ENCODE results near the gene IGF2BP3. TPM values are rescaled to one million over a fixed set of nuclear protein-coding genes. Genes with fewer than 3 reads are reported as not detected.
A peak's percentile ranks its signal among the peaks of the same experiment; 100 is the strongest.
"Not testable (repeated sequence)": the region's sequence is repeated elsewhere in the genome, so short reads cannot be mapped to it uniquely, and the experiment has no call there.

The IGF2BP3 gene
- total RNA-seq (2014; rRNA removed; shearing (Covaris generic); ENCODE audit: low replicate concordance), result 51.8 and 80.7 TPM in 2 replicates

DNA sequence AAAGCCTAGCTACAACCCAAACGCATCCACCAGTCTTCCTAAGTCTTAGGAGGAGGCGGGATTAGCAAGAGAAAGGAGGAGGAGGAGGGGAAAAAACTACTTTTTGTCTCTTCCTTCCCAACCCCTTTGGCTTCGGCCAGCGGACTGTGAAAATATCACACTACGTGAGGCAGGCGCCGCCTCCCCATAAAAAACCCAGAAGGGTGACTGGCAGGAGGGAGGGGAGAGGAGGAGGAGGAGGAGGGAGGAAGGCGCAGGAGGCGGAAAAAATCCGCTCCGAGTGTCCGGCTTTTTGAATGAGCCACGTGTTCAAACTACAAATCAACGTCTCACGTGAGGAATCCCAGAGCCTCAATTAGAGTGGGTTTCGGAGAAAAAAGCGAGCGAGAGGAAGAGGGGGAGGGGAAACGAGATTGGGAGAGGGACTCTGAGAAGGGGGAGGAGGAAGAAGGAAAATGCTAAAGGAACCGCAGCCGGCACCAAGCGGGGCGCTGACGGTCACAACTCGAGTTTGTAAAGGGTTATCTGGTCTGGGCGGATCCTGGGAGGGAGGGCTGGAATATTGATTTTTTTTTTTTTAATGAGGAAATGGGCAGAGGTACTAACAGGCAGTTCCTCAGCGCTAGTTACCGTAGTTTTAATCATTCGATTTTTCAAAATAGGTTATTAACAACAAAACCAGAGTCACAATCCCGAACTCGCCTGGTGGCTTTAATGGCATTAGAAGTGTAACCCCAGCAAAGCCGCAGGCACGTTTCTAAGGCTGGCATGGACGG, at the start of gene IGF2BP3:
Gene IGF2BP3, minus strand, starts transcription at position 162 of the 776 bp plus-strand sequence. CDS start 381 bp downstream, outside the sequence.
- no peaks in the 10 kb centered on the region for H3K9me3 ChIP-seq
- peaks cover 28% of the 10 kb centered on the region for H3K36me3 ChIP-seq
- DNase-seq, result peak; percentile 98
- H3K4me3 ChIP-seq, result peak within 1 kb of the TSS; percentile 65
- H3K27me3 ChIP-seq, result no peaks in the 10 kb centered on the region

DNA sequence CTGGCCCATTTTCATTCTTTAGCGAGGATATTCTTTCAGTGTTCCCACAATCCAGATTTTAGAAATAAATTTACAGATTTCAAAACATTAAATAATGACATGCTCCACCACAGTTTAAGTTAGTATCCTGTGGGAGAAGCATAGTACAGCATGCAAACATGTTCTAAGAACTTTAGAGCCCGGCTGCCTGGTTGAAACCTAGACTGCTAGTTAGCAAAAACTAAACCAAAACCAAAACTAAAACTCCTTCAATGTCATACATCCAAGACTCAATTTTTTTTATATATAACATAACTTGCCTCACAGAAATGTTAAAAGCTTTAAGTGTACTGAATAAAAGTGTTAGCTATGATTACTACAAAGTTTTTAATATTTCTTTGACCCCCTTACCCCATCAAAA, 44.5 kb upstream of the IGF2BP3 start:
- Histone ChIP-seq H3K27me3 (no peaks in the 10 kb centered on the region), H3K9me3 (no peaks in the 10 kb centered on the region), H3K4me3 (no peak overlapping the region), H3K36me3 (peaks cover 85% of the 10 kb centered on the region)
- DNase-seq, result no peak

DNA sequence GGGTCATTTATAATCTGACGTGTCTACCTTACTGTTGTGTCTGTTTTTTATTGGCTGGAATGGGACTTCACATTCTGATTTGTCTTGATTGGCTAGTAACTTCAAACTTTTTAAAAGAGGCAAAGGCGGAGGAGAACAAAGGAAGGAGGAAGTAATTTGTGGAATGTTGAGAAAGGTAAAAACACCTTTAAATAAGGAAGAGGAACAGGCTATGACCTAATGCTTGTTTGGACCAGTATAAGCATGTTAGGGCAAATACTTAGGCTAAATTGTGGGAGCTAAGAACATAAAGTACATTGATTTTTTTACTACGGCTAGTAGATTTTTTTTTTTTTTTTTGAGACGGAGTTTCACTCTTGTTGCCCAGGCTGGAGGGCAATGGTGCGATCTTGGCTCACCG, 43.5 kb upstream of the IGF2BP3 start:
- not testable (repeated sequence) for H3K4me3 ChIP-seq, DNase-seq, H3K9me3 ChIP-seq, H3K27me3 ChIP-seq
- peaks cover 85% of the 10 kb centered on the region for H3K36me3 ChIP-seq

DNA sequence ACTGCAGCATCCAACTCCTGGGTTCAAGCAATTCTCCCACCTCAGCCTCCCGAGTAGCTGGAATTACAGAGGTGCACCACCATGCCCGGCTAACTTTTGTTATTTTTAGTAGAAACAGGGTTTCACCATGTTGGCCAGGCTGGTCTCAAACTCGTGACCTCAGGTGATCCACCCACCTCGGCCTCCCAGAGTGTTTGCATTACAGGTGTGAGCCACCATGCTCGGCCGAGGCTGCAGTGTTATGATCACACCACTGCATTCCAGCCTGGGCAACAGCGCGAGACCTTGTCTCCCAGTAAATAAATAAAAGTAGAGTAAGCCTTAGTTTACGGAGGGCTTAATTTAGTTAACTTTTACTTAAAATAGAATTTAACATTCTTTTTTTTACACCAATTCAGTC, 23.7 kb upstream of the IGF2BP3 start:
- DNase-seq, result no peak
- H3K27me3 ChIP-seq, result no peaks in the 10 kb centered on the region
- H3K9me3 ChIP-seq, result no peaks in the 10 kb centered on the region

DNA sequence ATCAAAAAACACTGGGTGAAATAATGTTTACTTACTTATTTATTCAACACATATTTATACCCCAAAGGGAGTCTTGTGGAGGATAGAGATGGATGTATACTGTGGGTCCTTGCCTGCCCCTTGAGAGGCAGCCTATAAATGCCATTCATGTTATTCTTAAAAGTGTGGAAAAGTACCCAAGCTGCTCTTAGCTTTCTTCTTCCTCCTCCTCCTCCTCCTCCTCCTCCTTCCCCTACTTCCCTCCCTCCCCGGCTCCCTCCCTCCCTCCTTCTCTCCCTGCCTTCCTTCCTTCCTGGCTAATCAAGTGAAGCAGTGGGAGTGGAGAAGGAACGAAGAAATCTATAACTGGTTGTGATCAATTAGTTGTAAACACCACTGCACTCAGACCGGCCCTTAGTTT, 21.2 kb upstream of the IGF2BP3 start:
- Histone ChIP-seq H3K27me3 (no peaks in the 10 kb centered on the region), H3K4me3 (peak overlapping the region; percentile 46), H3K9me3 (no peaks in the 10 kb centered on the region), H3K36me3 (no peaks in the 10 kb centered on the region)
- peak; percentile 5 for DNase-seq

More for the DNA sequence above, 23.7 kb upstream of the IGF2BP3 start:
- H3K4me3 ChIP-seq, result no peak overlapping the region
- no peaks in the 10 kb centered on the region for H3K36me3 ChIP-seq

DNA sequence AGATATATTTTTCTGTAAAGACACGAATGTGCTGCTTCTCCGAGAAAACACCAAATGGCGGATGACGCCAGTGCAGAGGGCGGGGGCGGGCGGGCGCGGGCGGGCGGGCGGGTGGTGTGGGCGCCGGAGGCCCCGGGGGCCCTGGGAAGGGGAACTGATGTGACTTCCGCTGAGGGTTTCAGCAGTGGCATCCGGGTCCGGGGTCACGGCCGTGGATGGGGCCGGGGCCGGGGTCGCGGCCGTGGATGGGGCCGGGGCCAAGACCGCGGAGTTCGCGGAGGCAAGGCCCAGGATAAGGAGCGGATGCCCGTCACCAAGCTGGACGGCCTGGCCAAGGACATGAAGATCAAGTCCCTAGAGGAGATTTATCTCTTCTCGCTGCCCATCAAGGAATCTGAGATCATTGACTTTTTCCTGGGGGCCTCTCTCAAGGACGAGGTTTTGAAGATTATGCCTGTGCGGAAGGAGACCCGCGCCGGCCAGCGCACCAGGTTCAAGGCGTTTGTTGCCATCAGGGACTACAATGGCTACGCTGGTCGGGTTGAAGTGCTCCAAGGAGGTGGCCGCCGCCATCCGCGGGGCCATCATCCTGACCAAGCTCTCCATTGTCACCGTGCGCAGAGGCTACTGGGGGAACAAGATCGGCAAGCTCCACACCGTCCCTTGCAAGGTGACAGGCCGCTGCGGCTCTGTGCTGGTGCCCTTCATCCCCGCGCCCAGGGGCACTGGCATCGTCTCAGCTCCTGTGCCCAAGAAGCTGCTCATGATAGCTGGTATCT, 20.3 kb upstream of the IGF2BP3 start:
- H3K27me3 ChIP-seq, result no peaks in the 10 kb centered on the region
- H3K4me3 ChIP-seq, result peak overlapping the region; percentile 46
- H3K9me3 ChIP-seq, result no peaks in the 10 kb centered on the region
- DNase-seq, result peak; percentile 30
- no peaks in the 10 kb centered on the region for H3K36me3 ChIP-seq

DNA sequence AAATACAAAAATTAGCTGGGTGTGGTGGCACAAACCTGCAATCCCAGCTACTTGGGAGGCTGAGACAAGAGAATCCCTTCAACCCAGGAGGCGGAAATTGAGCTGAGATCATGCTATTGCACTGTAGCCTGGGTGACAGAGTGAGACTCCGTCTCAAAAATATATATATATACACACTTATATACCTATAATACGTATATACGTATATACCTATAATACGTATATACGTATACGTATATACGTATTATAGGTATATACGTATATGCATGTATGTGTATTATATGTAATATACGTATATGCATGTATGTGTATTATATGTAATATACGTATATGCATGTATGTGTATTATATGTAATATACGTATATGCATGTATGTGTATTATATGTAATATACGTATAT, 18.4 kb upstream of the IGF2BP3 start:
- not testable (repeated sequence) for H3K4me3 ChIP-seq, H3K9me3 ChIP-seq, DNase-seq, H3K36me3 ChIP-seq, H3K27me3 ChIP-seq

DNA sequence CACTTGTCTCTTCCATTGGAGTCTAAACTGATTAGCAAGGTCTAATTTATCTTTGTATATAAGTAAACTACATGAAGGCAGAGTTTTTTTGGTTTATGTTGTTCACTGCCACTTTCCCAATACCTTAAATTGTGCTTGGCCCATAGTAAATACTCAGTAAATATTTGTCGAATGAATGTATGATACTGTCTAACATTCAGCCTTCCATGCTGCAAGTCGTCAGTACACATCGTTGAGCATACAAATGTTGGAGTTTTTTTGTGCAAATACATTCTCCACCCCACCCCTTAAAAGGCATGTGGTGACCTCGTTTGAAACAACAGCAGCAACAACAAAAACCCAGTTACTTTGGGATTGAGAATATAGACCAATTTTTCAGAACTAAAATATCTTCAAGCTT, 17.4 kb upstream of the IGF2BP3 start:
- no peaks in the 10 kb centered on the region for H3K36me3 ChIP-seq

DNA sequence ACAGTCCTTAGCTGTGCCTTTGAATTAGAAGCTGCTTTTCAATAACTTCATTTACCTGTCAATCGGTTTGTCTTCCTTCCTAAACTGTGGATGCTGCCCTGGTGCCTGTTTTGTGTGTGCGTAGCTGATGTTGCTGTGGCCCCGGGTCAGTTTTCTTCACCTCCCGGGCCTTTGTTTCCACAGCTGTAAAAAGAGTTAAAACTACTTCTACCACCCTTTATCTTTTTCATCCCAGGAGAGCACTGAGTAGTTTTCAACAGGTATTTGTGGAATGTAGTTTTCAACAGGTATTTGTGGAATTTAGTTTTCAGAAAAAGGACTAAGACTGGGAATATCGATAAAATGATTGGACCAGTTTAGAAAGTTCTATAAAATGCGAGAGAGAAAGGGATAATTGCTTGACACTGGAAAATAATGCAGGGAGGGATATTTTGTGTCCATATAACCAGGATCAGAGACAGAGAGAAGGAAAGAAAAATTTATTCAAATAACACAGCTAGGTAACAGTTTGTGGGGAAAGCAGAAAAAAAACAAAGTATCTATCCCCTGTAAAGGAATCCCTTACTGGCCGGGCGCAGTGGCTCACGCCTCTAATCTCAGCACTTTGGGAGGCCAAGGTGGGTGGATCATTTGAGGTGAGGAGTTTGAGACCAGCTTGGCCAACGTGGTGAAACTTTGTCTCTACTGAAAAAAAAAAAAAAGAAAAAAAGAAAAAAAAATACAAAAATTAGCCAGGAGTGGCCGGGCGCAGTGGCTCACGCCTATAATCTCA, 15.9 kb upstream of the IGF2BP3 start:
- Histone ChIP-seq H3K4me3 (no peak overlapping the region), H3K9me3 (no peaks in the 10 kb centered on the region), H3K36me3 (no peaks in the 10 kb centered on the region), H3K27me3 (no peaks in the 10 kb centered on the region)
- DNase-seq, result no peak

More for the DNA sequence above, 17.4 kb upstream of the IGF2BP3 start:
- Histone ChIP-seq H3K4me3 (no peak overlapping the region), H3K27me3 (no peaks in the 10 kb centered on the region), H3K9me3 (no peaks in the 10 kb centered on the region)
- no peak for DNase-seq

DNA sequence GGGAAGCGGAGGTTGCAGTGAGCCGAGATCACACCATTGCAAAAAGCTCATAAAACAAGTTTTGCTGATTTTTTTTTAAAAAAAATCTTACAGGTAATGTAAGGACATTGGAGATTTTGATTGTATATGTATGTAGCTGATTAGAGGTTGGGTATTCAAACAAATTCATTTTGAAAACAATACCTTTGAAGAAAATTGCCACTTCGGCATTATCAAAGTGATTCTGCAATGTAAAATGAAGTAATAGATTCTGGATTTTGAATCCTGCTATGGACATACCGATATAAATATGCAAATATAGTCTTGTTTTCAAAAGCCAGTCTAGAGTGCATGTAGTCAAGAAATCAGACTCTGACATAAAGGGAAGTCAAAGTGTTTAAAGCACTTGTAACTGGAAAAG, 12.4 kb upstream of the IGF2BP3 start:
- no peaks in the 10 kb centered on the region for H3K9me3 ChIP-seq
- no peaks in the 10 kb centered on the region for H3K27me3 ChIP-seq
- no peak for DNase-seq
- no peaks in the 10 kb centered on the region for H3K36me3 ChIP-seq
- H3K4me3 ChIP-seq, result no peak overlapping the region

DNA sequence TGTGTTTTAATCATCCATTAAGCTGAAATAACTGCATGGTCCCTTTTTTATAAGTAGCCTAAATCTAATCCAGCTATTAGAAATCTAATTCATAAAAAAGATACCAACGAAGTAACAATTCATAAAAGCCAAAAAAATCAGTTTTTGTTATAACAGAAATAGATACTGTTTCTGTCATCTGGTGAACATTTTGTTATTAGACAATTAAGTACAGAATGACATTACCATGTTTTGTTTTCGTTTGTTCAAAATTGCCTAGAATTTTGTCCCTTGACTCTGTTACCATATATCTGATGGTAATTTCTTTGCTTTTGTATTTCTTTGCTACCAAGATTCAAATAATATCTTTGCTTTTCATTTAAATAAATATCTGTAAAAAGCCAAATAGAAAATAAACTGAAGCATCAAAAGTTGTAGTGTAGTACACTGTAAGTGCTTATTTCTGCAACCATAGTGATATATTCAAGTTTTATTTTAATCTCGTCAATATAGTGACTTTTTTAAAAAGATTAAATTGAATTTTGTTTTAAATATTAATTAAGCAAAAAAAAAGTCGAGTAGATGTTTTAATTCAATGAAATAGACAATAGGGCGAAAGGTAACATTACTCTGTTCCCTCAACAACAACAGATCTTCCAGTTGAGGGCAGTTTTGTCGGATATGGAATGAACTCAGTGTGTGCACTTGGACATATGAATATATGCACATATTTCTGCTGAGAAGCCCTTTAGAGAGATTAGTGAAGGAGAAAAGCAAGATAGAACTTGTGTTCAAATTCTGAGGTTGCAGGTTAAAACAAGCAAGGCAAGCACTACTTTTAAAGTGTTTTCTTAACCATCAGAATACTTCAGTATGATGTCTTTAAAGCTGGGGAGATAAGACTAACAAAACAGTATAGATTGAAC, 7.9 kb upstream of the IGF2BP3 start:
- no peaks in the 10 kb centered on the region for H3K36me3 ChIP-seq
- no peaks in the 10 kb centered on the region for H3K9me3 ChIP-seq
- no peaks in the 10 kb centered on the region for H3K27me3 ChIP-seq
- H3K4me3 ChIP-seq, result no peak overlapping the region
- DNase-seq, result no peak

DNA sequence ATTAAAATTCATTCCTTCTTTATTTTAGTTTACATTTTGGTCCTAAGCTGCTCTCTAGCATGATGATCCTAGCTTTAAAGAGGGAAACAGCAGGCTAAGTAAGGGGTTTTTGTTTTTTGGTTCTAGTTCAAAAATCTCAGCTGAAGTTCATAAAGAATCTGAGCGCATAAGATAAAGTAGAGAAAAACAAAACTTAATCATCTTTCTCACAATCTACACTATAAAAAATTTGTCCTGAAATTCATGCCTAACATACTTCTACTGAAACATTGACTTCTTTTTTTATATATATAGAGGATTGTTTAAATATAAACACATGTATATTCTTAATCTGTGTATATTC, 6.8 kb upstream of the IGF2BP3 start:
- no peaks in the 10 kb centered on the region for H3K36me3 ChIP-seq
- H3K9me3 ChIP-seq, result no peaks in the 10 kb centered on the region
- H3K4me3 ChIP-seq, result no peak overlapping the region
- DNase-seq, result no peak
- H3K27me3 ChIP-seq, result no peaks in the 10 kb centered on the region

DNA sequence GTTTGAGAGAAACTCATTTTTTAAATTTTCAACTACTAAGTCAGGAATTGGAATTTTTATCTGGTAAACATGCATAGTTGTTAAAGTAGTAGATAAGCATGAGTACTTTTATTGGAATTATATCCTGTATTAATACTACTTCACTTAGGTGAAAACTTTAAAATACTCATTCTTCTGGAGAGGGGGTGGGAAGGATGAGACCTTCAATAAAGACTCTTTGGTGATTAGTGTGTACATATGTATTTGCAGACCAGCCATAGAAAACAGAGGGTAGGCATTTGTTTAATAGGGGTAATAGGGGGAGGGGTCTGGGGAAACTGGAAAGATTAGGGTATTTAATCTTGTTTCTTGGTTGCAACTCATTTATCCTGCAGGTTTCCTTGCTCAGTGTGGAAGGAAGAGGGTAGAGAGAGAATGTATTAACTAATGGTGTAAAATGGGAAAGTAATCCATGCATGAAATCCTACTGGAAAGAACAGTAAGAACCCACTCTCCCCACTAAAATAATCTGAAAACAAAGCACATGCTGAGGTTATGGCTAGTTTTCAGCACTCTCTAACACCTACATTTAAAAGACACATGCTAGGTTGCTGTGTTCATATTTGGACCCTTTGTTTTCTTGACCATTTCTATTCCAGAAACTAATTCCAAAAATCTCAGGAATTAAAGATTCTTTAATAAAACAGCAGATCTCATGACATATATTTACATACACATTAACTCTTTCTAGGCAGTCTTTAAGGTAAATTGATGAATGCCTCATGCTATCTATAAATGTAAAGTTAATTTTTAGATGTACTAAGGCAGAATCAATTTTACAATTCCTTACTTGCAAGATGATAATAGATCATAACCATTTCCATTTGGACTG, 6.2 kb upstream of the IGF2BP3 start:
- Histone ChIP-seq H3K27me3 (no peaks in the 10 kb centered on the region), H3K4me3 (peak overlapping the region; percentile 65), H3K9me3 (no peaks in the 10 kb centered on the region), H3K36me3 (no peaks in the 10 kb centered on the region)
- DNase-seq, result no peak

DNA sequence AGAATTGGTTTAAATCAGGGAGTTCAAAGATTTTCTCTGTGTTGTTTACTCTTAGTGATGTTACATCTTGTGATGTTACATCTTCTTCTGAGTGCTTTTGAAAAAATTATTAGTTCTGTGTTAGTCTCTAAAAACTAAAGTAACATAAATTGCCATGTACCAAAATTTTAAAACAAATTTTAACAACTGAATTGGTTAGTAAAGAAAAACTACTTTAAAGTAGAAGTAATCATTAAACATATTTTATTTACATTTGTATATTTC, 5.2 kb upstream of the IGF2BP3 start:
- H3K27me3 ChIP-seq, result no peaks in the 10 kb centered on the region

DNA sequence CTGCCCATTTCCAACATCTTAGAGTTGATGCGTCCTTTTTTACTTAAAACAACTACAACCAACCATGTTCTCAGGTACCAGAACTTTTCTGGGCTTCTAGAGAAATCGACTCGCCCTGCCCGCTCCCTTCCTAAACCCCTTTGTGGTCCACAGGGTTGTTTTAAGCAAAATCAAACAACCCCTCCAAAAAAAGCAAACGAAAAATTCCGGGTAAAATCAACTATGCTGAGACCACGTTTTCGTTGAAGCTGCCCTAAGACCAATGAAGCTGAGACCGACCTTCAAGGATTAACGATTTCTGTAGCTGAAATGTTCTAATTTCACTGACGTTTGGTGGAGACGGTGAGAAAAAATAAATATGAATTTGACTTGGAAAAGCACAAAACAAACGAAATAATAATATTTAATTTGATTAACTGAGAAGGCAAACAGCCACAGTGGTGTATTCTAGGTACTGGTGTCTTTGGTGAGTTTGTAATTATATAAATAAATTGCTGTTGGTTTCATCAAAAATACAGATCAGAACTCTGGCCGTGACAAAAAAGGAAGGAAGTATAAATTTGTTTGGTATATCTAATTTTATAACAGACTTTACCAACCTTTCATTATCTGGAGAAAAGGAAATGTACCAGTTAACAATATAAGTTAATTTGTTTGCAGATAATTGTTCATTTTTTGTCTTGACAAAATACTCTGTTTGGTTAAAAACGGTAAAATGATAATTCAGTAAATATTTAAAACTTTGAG, 4.7 kb upstream of the IGF2BP3 start:
- Histone ChIP-seq H3K9me3 (no peaks in the 10 kb centered on the region), H3K36me3 (no peaks in the 10 kb centered on the region), H3K4me3 (peak overlapping the region; percentile 65), H3K27me3 (no peaks in the 10 kb centered on the region)
- DNase-seq, result no peak

More for the DNA sequence above, 5.2 kb upstream of the IGF2BP3 start:
- no peaks in the 10 kb centered on the region for H3K36me3 ChIP-seq
- no peaks in the 10 kb centered on the region for H3K9me3 ChIP-seq
- no peak for DNase-seq
- H3K4me3 ChIP-seq, result peak overlapping the region; percentile 65

Measured in MG63 (cell line).